Stimulated activated CD4-positive, alpha-beta T cell treated with anti-CD3 and anti-CD28 coated beads, Interleukin-15, amount 100 ng/mL, for 1 hour (primary cell): ENCODE results near the gene SUGP1.
"Not testable (repeated sequence)": the region's sequence is repeated elsewhere in the genome, so short reads cannot be mapped to it uniquely, and the experiment has no call there.

Source experiments
- DNase-seq, 2 donors: peaks; one replicate each; pipeline ENCODE4 v3.0.0-alpha.2; 2020; ENCODE audit warnings: low read depth in 1 of 2, low spot score in 1 of 2

The SUGP1 gene

DNA sequence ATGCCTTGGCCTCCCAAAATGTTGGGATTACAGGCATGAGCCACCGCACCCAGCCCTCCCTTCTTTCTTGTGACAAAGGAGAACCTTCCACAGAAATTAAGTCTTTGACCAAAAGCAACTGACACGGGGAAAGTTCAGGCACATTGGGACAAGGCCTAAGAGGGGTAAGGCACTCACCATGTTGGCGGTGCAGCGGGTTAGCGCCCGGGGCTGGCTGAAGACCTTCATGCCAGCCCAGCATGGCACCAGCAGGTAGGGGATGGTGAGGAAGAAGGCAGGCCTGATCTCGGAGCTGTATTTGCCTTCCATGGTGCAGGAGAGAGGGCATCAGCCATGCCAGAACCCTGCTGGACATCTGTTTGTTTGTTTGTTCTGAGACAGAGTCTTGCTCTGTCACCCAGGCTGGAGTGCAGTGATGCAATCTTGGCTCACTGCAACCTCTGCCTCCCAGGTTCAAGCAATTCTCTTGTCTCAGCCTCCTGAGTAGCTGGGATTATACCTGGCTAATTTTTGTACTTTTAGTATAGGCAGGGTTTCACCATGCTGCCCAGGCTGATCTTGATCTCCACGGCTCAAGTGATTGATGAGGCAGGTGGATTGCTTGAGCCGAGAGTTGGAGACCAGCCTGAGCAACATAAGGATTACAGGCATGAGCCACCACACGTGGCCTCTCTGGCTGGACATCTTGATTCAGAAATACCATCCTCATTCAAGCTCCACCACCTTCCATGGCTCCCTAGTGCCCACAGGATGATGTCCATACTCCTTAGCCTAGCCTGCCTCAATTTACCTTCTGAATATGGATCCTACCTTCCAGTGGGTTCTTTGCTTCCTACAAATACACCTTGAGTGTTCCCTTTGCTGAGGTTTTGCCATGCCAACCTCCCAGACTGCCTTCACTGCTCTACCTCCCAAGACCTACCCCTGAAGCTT, 51.6 kb downstream of the SUGP1 start:
- DNase-seq, result no peak

- DNase-seq, result no peak
Observed at GRCh38 chr19:19267305-19267704, 53.0 kb downstream of the SUGP1 start.

DNA sequence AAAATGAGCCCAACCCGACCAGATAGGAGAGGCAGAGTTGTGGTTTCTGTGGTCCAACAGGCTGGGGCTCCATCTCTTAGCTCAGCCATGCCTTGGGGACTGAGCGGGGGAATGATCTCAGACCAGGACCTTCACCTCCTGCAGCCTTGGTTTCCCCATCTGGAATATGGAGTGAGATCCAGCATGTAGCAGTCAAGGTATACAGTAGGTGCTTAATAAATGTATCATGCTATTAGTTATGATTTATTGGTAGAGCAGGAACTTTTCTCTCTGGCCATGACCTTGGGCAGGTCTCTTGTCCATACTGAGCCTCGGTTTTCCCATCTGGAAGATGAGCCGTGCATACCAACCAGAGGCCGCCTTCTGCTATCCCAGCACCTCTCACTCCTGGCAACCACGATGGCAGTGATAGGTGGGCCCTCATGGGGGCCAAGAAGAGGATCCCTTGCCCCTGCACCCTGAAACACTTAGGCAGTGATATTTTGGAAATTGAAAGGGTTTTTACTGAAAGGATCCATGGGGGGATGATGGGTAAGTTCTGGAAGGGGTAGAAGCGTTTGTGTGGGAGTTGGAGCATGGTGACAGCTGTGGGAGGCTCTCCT, 56.3 kb downstream of the SUGP1 start:
- DNase-seq, result no peak

DNA sequence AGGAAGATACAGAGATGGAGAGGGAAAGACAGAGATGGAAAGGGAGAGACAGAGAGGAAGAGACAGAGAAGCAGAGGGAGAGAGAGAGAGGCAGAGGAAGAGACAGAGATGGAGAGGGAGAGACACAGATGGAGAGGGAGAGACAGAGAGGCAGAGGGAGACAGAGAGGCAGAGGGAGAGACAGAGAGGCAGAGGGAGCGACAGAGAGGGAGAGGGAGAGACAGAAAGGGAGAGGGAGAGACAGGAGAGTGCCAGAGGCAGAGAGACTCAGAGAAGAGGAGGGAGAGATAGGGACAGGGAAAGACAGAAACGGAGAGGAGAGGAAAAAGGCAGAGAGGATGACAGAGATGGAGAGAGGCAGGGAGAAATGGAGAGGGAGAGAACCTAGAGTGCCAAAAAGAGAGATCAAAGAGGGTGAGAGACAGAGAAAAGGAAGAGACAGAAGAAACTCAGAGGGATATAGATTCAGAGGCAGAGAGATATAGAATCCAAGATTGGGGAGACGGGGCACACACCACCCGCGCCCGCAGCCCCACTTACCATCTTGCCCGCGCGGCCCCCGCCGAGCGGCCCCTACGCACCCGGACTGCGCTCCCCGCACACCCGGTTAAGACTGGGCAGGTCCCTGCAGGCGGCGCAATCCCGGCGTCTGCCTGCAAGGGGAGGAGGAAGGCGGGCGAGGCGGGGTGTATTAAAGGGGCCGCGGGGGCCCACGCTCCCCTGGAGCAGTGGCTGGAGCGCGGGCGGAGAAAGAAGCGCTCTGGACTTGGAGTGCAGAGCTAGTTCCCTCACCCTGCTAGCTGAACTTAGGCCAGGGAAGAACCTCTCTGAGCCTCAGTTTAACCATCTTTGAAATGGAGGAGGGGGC, 57.9 kb downstream of the SUGP1 start:
- DNase-seq, result no peak

DNA sequence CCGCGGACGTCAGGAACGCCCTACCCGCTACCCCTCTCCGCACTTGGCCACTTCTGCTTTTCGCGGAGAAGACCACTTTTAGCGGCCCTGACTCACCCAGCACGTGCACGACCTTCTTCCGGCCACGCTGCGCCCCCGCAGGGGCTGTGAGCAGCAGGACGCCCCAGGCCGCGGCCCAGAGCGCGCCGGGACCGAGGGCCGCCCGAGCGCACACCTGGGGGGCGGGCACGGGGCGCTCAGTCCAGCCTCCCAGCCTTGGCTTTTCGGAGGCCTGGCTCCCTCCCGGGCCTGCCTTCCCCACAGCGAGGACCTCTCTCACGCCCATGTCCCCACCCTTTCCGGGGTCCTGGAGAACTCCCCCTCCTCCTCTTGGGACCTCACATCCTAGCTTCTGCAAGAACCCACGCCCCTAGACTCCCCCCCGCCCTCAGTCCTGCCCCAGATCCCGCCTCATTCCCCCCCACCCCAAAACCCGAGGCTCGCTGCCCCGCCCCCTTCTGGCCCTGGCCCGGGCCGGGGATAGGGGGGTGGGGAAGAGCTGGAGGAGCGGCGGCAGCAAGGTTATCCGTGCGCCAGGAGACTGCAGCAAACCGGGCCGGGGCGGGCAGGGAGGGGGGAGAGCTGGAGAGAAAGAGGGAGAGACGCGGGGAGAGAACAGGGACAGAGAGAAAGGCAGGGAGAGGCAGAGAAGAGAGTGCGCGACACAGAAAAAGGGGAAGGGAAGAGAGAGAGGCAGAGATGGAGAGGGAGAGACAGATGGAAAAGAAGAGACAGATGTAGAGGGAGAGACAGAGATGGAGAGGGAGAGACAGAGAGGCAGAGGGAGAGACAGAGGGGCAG, 58.7 kb downstream of the SUGP1 start:
- no peak for DNase-seq

DNA sequence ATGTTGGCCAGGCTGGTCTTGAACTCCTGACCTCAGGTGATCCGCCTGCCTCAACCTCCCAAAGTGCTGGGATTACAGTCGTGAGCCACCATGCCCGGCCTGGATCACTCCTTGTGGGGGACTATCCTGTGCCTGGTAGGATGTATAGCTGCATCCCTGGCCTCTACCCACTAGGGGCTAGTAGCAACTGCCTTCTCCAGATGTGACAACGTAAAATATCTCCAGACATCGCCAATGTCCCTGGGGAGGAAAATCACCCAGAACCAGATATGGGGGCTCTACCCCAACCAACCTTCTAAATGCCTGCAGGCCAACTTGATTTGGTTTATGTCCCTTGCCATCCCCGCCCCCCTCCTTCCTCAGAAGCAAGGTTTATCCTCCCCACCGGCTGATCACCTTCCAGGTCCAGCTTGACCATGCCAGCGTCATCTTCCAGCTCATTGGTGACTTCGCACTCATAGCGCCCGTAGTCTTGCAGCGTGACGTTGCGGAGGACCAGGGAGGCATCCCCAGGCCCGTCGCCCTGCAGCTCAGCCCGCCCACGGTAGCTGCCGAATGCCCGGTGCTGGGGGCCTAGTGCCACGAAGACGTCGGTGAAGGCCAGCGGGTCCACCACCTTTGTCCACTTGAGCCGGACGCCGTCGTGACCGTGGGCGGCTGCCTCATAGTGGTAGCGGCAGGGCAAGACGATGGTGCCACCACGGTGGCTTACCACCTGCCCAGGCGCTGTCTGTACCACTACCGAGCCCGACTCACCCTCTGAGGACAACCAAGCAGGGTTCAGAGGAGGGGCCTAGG, 59.7 kb downstream of the SUGP1 start:
- DNase-seq, result no peak

DNA sequence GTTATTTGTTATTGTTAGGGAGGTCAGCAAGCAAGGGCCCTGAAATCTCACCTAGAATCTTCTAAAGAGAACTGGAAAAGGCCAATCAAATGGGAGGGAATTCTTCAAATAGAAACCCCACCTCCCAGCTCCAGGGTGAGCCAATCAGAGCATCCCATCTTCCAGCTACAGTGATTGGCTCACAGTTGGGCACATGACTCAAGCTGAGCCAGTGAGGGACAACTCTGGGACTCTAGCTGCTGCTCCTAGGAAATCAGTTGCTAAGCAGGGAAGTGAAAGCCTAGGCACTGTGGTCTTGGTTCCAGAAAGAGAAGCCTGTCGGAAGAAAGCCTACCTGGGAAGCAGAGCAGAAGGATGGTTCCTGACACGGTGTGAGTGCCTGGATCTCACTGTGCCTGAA, 60.6 kb downstream of the SUGP1 start:
- no peak for DNase-seq

DNA sequence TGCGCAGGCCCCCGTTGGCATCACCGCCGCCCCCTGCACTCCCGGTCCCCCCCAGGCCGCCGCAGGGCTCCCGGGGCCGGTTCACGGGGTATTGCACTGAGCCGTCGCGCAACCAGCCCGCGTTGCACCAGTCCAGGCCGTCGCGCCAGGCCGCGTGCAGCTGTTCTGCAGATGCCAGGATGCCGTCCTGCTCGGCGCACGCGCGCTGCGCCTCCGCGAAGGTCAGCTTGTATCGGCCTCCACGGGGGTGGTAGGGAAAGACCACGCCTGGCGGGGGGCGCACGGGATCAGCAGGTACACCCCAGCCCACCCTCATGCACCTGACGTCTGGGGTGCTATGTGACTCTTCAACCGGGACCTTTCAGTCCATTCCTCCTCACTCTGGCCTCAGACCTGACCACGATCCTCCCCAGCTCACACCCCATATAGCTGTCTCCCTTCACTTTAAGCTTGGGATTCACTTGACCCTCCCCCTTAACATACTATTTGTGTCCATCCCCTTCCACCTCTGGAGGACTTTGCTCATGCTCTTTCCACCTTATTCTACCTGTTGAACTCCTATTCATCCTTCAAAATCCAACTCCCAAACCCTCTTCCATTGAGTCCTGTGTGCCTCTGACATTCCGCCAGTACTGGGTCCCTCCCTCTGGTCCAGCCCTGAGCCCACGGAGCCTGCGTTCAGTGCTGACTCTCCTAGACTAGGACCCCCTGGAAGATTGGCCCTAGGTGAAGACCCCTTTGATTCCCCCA, 61.5 kb downstream of the SUGP1 start:
- no peak for DNase-seq

- no peak for DNase-seq
Observed at GRCh38 chr19:19257836-19258588, 62.3 kb downstream of the SUGP1 start.

- DNase-seq, result no peak
Observed at GRCh38 chr19:19257137-19257536, 63.2 kb downstream of the SUGP1 start.

DNA sequence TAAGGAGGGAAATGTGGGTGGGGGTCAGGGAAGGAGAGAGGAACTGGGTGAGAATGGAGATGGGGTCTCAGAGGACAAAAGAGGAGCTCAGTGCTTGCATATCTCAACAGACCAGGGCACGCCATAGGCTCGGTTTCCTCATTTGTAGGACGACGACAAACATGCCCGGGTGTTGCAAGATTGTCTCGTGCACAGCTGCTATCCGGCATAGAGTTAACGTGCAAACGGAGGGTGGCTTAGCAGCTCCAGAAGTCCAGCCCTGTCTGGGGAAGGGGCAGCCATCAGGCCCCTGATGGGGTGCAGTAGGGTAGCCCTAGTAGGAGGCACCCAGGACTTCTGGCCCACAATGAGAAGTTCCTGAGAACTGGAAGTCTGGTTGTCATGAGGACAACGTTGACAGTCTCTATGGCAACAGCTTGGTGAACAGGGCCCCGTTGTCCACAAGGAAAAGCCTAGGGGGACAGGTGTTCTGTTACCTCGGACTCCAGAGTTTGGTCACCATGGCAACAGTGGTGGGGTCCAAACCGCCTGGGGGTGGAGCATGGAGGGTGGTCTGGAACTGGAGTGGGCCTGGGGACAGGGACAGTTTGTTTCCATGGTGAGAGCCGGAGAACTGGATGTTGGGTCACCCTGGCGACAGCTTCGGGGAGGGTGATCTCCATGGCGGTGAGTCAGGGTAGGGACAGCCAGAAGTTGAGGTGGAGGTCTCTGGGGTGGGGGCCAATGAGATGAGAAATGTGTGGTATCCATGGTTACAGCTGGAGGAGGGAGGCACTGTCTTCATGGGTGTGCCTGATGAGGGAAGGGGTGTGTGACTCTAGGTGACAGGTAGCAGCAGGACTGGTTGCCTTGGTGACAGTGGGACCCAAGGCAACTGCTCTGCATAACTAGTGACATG, 64.0 kb downstream of the SUGP1 start:
- DNase-seq, result no peak

DNA sequence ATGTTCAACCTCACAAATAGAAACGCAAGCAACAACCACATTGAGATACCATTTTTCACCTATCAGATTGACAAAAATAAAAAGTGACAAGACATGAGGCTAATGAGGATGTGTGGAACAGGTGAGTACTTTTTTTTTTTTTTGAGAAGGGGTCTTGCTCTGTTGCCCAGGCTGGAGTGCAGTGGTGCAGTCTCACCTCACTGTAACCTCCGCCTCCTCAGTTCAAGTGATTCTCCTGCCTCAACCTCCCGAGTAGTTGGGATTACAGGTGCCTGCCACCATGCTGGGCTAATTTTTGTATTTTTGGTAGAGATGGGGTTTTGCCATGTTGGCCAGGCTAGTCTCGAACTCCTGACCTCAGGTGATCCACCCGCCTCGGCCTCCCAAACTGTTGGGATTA, 66.9 kb downstream of the SUGP1 start:
- not testable (repeated sequence) for DNase-seq

DNA sequence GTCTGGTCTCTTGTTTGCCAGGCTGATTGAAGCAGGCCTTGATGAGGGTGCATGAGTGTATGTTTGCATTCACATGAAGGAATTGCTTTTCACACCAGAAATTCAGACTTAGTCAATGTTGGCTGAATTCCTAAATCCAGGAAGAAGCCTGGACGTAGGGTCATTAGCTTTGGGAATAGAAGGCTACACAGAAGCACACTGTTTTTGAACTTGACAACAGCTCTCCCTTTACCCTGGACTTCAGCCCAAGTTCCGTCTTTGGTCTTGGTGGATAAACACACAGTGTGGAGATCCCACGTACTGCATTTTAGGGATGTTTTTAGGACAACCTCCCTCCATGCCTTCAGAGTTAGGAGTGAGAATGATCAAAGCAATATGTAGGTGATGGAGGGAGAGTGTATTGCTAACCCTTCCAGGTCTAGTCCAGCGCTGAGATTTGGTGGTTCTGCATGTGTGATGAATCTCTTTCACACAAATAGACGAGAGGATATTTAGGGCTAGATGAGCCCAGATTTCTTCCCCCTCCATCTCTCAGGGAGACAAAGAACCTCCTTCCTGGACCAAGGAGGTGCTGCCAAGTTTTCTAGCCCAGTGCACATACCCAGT, 70.0 kb downstream of the SUGP1 start:
- no peak for DNase-seq

GRCh38 chr19:19240476-19240875, 79.8 kb downstream of the SUGP1 start:
- no peak for DNase-seq

DNA sequence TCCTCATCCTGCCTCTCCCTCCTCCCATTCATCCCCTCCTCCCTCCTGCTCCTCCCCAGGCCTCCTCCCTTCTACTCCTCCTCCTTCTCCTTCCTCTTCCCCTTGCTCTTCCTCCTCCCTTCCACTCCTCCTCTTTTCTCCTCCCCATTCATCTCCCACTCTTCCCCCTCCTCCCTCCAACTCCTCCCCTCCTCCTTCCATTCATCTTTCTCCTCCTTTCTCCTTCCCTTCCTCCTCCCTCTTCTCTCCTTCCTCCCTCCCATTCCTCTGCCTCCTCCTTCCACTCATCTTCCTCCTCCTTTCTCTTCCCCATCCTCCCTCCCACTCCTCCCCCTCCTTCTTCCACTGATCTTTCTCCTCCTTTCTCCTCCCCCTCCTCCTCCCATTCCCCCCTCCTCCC, 80.6 kb downstream of the SUGP1 start:
- no peak for DNase-seq

DNA sequence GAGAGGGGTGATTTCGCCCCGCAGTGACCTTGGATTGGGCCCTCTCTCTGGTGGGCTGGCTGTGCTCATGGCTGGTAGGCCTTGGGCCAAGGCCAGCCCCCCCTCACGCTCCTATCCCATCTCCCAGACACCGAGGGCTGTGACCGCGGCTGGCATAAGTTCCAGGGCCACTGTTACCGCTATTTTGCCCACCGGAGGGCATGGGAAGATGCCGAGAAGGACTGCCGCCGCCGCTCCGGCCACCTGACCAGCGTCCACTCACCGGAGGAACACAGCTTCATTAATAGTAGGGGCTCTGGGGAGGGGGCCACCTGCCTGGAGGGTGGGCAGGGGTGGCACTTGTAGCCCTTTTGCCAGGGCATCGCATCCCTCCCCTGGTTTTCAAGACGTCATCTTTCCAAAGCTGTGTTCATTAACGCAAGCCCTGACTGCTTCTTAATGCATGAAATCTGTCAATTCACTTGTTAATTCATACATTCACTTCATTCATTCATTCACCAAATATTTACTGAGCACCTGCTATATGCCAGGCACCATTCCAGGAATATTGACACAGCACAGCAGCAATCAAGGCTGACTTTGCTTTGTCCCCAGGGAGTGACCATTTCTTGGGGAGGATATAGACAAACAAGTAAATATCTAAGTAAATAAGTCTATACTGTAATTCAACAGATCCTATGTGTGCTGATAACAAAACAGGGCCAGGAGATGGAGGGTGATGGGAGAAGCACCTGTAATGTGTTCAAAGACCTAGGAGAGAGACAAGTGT, 82.0 kb downstream of the SUGP1 start:
- DNase-seq, result no peak
